ENCODE results near the gene PRR23E.

PRR23E gene

GRCh38 chr3:127158614-127159229, 34.2 kb upstream of the PRR23E start:
- no peak for ATAC-seq
- peaks cover 2% of the 10 kb centered on the region for H3K27me3 Mint-ChIP-seq
- no peak overlapping the region for H3K27ac Mint-ChIP-seq
- H3K4me3 Mint-ChIP-seq = no peak overlapping the region
- no peaks in the 10 kb centered on the region for H3K4me1 Mint-ChIP-seq
- DNase-seq = no peak
- no peaks in the 10 kb centered on the region for H3K9me3 Mint-ChIP-seq
- H3K36me3 Mint-ChIP-seq (ENCODE audit: low read depth) = no peaks in the 10 kb centered on the region

GRCh38 chr3:127159543-127159942, 33.4 kb upstream of the PRR23E start:
- H3K9me3 Mint-ChIP-seq = no peaks in the 10 kb centered on the region
- H3K4me3 Mint-ChIP-seq = no peak overlapping the region
- no peaks in the 10 kb centered on the region for H3K36me3 Mint-ChIP-seq (ENCODE audit: low read depth)
- no peaks in the 10 kb centered on the region for H3K4me1 Mint-ChIP-seq
- ATAC-seq (no peak), DNase-seq (no peak)
- H3K27ac Mint-ChIP-seq = no peak overlapping the region
- peaks cover 2% of the 10 kb centered on the region for H3K27me3 Mint-ChIP-seq

- Mint-ChIP-seq H3K9me3 (no peaks in the 10 kb centered on the region), H3K4me3 (no peak overlapping the region), H3K27me3 (peaks cover 5% of the 10 kb centered on the region), H3K4me1 (no peaks in the 10 kb centered on the region), H3K27ac (no peak overlapping the region), H3K36me3 (ENCODE audit: low read depth) (no peaks in the 10 kb centered on the region)
- ATAC-seq (no peak), DNase-seq (no peak)
These were observed 31.7 kb upstream of the PRR23E start for GRCh38 chr3:127161236-127161635.

GRCh38 chr3:127161973-127162579, 30.9 kb upstream of the PRR23E start:
- Mint-ChIP-seq H3K27me3 (peaks cover 5% of the 10 kb centered on the region), H3K36me3 (ENCODE audit: low read depth) (no peaks in the 10 kb centered on the region), H3K4me3 (no peak overlapping the region), H3K4me1 (no peaks in the 10 kb centered on the region), H3K9me3 (no peaks in the 10 kb centered on the region), H3K27ac (no peak overlapping the region)
- DNase-seq = no peak
- no peak for ATAC-seq

GRCh38 chr3:127162947-127163645, 29.8 kb upstream of the PRR23E start:
- ATAC-seq = no peak
- Mint-ChIP-seq H3K9me3 (no peaks in the 10 kb centered on the region), H3K27me3 (peaks cover 3% of the 10 kb centered on the region), H3K4me3 (no peak overlapping the region), H3K4me1 (no peaks in the 10 kb centered on the region), H3K27ac (no peak overlapping the region), H3K36me3 (ENCODE audit: low read depth) (no peaks in the 10 kb centered on the region)
- no peak for DNase-seq

DNA sequence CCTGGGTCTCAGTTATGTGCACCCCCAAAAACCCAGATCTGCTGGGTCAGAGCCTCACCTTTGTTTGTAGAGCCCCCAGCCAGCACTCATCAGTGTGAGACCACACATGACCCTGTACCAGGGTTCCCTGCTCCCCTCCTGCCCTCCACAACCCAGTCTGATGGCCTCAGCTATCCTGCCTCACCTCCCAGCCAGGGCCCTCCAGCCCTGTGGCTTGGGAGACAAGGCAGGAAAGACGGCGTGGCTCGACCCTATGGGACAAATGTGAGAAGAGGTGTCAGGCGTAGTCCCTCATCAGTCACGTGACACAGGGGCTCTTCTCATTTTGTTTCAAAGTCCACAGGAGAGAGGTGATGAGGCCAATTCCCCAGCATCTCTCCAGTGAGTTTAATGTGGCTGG, 28.3 kb upstream of the PRR23E start:
- no peak overlapping the region for H3K4me3 Mint-ChIP-seq
- DNase-seq (no peak), ATAC-seq (no peak)
- H3K36me3 Mint-ChIP-seq (ENCODE audit: low read depth) = no peaks in the 10 kb centered on the region
- no peak overlapping the region for H3K27ac Mint-ChIP-seq
- no peaks in the 10 kb centered on the region for H3K4me1 Mint-ChIP-seq
- H3K27me3 Mint-ChIP-seq = peaks cover 9% of the 10 kb centered on the region
- H3K9me3 Mint-ChIP-seq = no peaks in the 10 kb centered on the region

DNA sequence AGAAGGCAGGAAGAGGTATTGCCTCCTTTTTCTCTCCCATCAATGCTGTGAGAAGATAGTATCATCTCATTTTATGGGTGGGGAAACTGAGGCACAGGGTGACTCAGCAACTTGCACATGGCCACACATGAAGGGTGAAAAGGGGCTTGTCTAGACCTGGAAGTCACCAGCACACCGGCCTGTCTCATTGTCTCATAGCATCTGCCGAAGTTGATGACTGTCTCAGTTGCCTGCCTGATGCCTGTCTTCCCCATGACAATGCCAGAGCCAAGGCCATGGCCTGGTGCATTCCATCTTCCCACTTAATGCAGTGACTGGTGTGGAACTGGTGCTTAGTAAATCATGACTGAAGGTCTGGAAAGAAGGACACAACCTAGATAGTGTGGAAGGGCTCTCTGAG, 27.9 kb upstream of the PRR23E start:
- Mint-ChIP-seq H3K4me1 (no peaks in the 10 kb centered on the region), H3K36me3 (ENCODE audit: low read depth) (no peaks in the 10 kb centered on the region), H3K4me3 (no peak overlapping the region), H3K27ac (no peak overlapping the region), H3K27me3 (peaks cover 10% of the 10 kb centered on the region), H3K9me3 (no peaks in the 10 kb centered on the region)
- DNase-seq (no peak), ATAC-seq (no peak)

DNA sequence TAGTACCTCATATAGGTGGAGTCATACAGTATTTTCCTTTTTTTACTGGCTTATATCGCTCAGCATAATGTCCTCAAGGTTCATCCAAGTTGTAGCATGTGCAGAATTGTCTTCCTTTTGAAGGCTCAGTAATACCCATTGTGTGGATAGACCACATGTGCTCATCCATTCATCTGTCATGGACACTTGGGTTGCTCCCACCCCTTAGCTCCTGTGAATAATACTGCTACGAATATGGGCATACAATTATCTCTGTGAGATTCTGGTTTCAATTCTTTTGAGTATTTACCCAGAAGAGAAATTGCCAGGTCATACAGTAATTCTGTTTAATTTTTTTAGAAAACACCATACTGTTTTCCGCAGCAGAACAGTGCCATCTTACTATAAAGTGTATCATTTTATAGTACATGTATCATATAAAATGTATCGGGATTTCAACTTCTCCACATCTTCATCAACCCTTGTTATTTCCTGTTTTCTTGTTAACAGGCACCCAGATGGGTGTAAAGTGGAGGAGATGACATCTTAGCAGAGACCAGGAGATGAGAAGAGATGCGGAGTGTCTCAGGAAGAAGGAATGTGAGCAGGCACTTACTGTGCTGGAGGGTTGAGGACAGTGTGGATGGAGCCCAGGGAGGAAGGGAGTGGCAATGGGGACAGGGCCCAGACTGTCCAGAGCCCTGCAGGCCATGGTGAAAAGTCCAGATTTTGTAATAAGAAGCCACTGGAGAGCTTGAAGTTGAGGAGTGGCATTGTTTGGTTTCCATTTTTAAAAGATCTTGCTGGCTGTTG, 27.0 kb upstream of the PRR23E start:
- no peak for DNase-seq
- Mint-ChIP-seq H3K27ac (no peak overlapping the region), H3K36me3 (ENCODE audit: low read depth) (no peaks in the 10 kb centered on the region), H3K9me3 (no peaks in the 10 kb centered on the region), H3K27me3 (peaks cover 10% of the 10 kb centered on the region), H3K4me3 (no peak overlapping the region), H3K4me1 (no peaks in the 10 kb centered on the region)
- ATAC-seq = no peak

DNA sequence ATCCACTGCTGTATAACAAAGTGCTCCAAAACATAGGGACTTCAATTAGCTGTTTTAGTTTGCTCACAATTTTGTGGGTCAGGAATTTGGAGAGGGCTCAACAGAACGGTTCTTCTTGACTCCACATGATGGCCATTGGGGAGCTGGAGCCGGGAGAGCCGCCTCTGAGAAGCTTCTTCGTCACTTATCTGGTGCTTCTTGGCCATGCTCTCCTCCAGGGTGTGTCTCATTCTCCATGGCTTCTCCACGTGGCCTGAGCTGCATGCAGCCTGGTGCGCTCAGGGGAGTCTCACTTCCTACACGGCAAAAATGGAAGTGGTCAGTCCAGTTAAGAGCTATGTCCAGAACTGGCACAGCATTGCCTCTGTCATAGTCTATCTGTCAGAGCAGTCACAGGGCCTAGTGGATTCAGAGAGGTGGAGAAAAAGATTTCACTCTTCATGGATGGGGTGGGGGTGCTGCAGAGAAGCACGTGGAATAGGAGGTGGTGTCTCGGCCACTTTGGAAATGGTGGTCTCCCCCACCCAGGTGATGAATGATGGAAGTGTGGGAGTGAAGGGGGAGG, 26.3 kb upstream of the PRR23E start:
- Mint-ChIP-seq H3K9me3 (no peaks in the 10 kb centered on the region), H3K4me1 (no peaks in the 10 kb centered on the region), H3K36me3 (ENCODE audit: low read depth) (no peaks in the 10 kb centered on the region), H3K27me3 (peaks cover 12% of the 10 kb centered on the region), H3K27ac (no peak overlapping the region), H3K4me3 (no peak overlapping the region)
- ATAC-seq (no peak), DNase-seq (no peak)

GRCh38 chr3:127167315-127168043, 25.5 kb upstream of the PRR23E start:
- Mint-ChIP-seq H3K4me1 (no peaks in the 10 kb centered on the region), H3K27ac (no peak overlapping the region), H3K4me3 (no peak overlapping the region), H3K36me3 (ENCODE audit: low read depth) (no peaks in the 10 kb centered on the region), H3K9me3 (no peaks in the 10 kb centered on the region), H3K27me3 (peaks cover 19% of the 10 kb centered on the region)
- no peak for DNase-seq
- no peak for ATAC-seq

- ATAC-seq (no peak), DNase-seq (no peak)
- Mint-ChIP-seq H3K27ac (no peak overlapping the region), H3K27me3 (peaks cover 22% of the 10 kb centered on the region), H3K4me3 (no peak overlapping the region), H3K4me1 (no peaks in the 10 kb centered on the region), H3K36me3 (ENCODE audit: low read depth) (no peaks in the 10 kb centered on the region), H3K9me3 (no peaks in the 10 kb centered on the region)
These were observed 24.7 kb upstream of the PRR23E start for GRCh38 chr3:127168271-127168670.

GRCh38 chr3:127170814-127171213, 22.1 kb upstream of the PRR23E start:
- ATAC-seq (no peak), DNase-seq (no peak)
- no peaks in the 10 kb centered on the region for H3K9me3 Mint-ChIP-seq
- H3K4me1 Mint-ChIP-seq = no peaks in the 10 kb centered on the region
- H3K27me3 Mint-ChIP-seq = peaks cover 25% of the 10 kb centered on the region
- no peak overlapping the region for H3K4me3 Mint-ChIP-seq
- H3K36me3 Mint-ChIP-seq (ENCODE audit: low read depth) = no peaks in the 10 kb centered on the region
- no peak overlapping the region for H3K27ac Mint-ChIP-seq

- Mint-ChIP-seq H3K27me3 (peaks cover 22% of the 10 kb centered on the region), H3K4me3 (no peak overlapping the region), H3K36me3 (ENCODE audit: low read depth) (no peaks in the 10 kb centered on the region)
These were observed 21.6 kb upstream of the PRR23E start for GRCh38 chr3:127171320-127171719.

DNA sequence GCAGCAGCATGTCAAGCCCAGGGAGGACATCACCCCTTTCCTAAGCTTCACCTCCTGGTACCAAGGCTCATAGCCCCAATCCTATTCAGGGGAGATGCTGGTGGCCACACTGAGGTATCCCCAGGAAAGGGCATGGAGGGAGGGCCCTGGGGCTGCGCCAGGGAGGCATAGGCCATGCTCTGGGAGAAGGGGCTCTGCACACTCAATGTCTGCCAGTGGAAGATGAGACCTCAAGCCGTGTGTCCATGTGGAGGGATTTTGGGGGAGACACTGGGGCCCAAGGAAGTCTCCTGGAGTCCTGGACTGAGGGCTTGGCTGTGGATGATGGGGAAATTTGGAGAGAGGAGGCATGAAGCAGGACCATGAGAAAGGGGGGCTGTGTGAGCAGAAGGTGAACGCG, 21.2 kb upstream of the PRR23E start:
- H3K36me3 Mint-ChIP-seq (ENCODE audit: low read depth) = no peaks in the 10 kb centered on the region
- no peaks in the 10 kb centered on the region for H3K9me3 Mint-ChIP-seq
- no peak for ATAC-seq
- peaks cover 22% of the 10 kb centered on the region for H3K27me3 Mint-ChIP-seq
- DNase-seq = no peak
- no peak overlapping the region for H3K27ac Mint-ChIP-seq
- no peak overlapping the region for H3K4me3 Mint-ChIP-seq
- no peaks in the 10 kb centered on the region for H3K4me1 Mint-ChIP-seq

More at GRCh38 chr3:127171320-127171719, 21.6 kb upstream of the PRR23E start:
- ATAC-seq = no peak
- DNase-seq = no peak
- H3K4me1 Mint-ChIP-seq = no peaks in the 10 kb centered on the region
- H3K27ac Mint-ChIP-seq = no peak overlapping the region
- no peaks in the 10 kb centered on the region for H3K9me3 Mint-ChIP-seq

Measured in activated naive CD8-positive, alpha-beta T cell treated with anti-CD3 and anti-CD28 coated beads, Interleukin-2, amount 50 U/mL, for 24 hours (primary cell).